H9 (cell line): ENCODE data around the gene TMEM125. TPM values are rescaled to one million over a fixed set of nuclear protein-coding genes. Genes with fewer than 3 reads are reported as not detected.
A peak's percentile ranks its signal among the peaks of the same experiment; 100 is the strongest.

Experiments used
- DNase-seq: peaks from one replicate; pipeline ENCODE4 v3.0.0-alpha.2; 2017
- H2AFZ ChIP-seq: one replicate; pipeline ENCODE4 v1.6.1; 2013; ENCODE audit warnings: mild to moderate bottlenecking, low read length, control low read depth, moderate library complexity
- H2AK5ac ChIP-seq: 2 replicates; pipeline ENCODE4 v1.6.1; 2013; ENCODE audit warnings: low read length, control low read depth, mixed read lengths; ENCODE audit not compliant: insufficient read length
- H2BK120ac ChIP-seq: one replicate; pipeline ENCODE4 v1.6.1; 2013; ENCODE audit warnings: low read depth, mild to moderate bottlenecking, low read length, control low read depth, inconsistent platforms; ENCODE audit not compliant: poor library complexity, severe bottlenecking
- H2BK12ac ChIP-seq: 2 replicates; pipeline ENCODE4 v1.6.1; 2013; ENCODE audit warnings: low read length, control low read depth, mixed read lengths, low read depth; ENCODE audit not compliant: insufficient read length
- H2BK15ac ChIP-seq: 2 replicates; pipeline ENCODE4 v1.6.1; 2013; ENCODE audit warnings: low read depth, low read length, control low read depth
- H2BK20ac ChIP-seq: one replicate; pipeline ENCODE4 v1.6.1; 2013; ENCODE audit warnings: low read depth, mild to moderate bottlenecking, low read length, control low read depth, inconsistent platforms; ENCODE audit not compliant: poor library complexity, severe bottlenecking
- H2BK5ac ChIP-seq: 2 replicates; pipeline ENCODE4 v1.6.1; 2013; ENCODE audit warnings: low read length, control low read depth, mixed read lengths; ENCODE audit not compliant: insufficient read length
- H3K14ac ChIP-seq: 2 replicates; pipeline ENCODE4 v1.6.1; 2013; ENCODE audit warnings: low read length, control low read depth; ENCODE audit not compliant: insufficient read depth
- H3K18ac ChIP-seq: 2 replicates; pipeline ENCODE4 v1.6.1; 2013; ENCODE audit warnings: low read depth, mild to moderate bottlenecking, mixed read lengths, low read length, control low read depth; ENCODE audit not compliant: insufficient read length
- H3K23ac ChIP-seq: 2 replicates; pipeline ENCODE4 v1.6.1; 2013; ENCODE audit warnings: low read length, control low read depth, mixed read lengths, low read depth; ENCODE audit not compliant: insufficient read length
- H3K23me2 ChIP-seq: 2 replicates; pipeline ENCODE4 v1.6.1; 2013; ENCODE audit warnings: low read depth, mild to moderate bottlenecking, mixed read lengths, low read length, control low read depth; ENCODE audit not compliant: insufficient read length, poor library complexity, severe bottlenecking
- H3K27ac ChIP-seq: 2 replicates; pipeline ENCODE4 v1.5.1; 2013; ENCODE audit warnings: low read length, control low read depth, mixed read lengths, low read depth; ENCODE audit not compliant: insufficient read length
- H3K27me3 ChIP-seq: 2 replicates; pipeline ENCODE4 v1.6.1; 2013; ENCODE audit warnings: low read length, control low read depth, inconsistent platforms; ENCODE audit not compliant: insufficient read depth
- H3K4ac ChIP-seq: 2 replicates; pipeline ENCODE4 v1.6.1; 2013; ENCODE audit warnings: low read depth, mild to moderate bottlenecking, control low read depth, inconsistent platforms, low read length, moderate library complexity
- H3K4me1 ChIP-seq: 2 replicates; pipeline ENCODE4 v1.6.1; 2013; ENCODE audit warnings: low read length, control low read depth, inconsistent platforms; ENCODE audit not compliant: insufficient read depth
- H3K4me2 ChIP-seq: 2 replicates; pipeline ENCODE4 v1.6.1; 2013; ENCODE audit warnings: low read length, control low read depth, mixed read lengths; ENCODE audit not compliant: insufficient read length, insufficient read depth
- H3K56ac ChIP-seq: 2 replicates; pipeline ENCODE4 v1.6.1; 2013; ENCODE audit warnings: low read depth, mild to moderate bottlenecking, mixed read lengths, low read length, control low read depth; ENCODE audit not compliant: insufficient read length
- H3K79me1 ChIP-seq: 2 replicates; pipeline ENCODE4 v1.6.1; 2013; ENCODE audit warnings: low read depth, mild to moderate bottlenecking, moderate library complexity, low read length, control low read depth, inconsistent platforms; ENCODE audit not compliant: insufficient read depth, poor library complexity, severe bottlenecking
- H3K79me2 ChIP-seq: 2 replicates; pipeline ENCODE4 v1.6.1; 2013; ENCODE audit warnings: low read length, control low read depth, inconsistent platforms; ENCODE audit not compliant: insufficient read depth
- H3K9ac ChIP-seq: 2 replicates; pipeline ENCODE4 v1.6.1; 2013; ENCODE audit warnings: low read length, control low read depth, mixed read lengths; ENCODE audit not compliant: insufficient read length; ENCODE audit errors: extremely low read depth
- H3K9me3 ChIP-seq: one replicate; pipeline ENCODE4 v1.6.1; 2013; ENCODE audit warnings: low read depth, low read length, inconsistent platforms; ENCODE audit not compliant: control insufficient read depth
- H3T11ph ChIP-seq: one replicate; pipeline ENCODE4 v1.6.1; 2013; ENCODE audit warnings: mild to moderate bottlenecking, low read length, control low read depth, inconsistent platforms
- H4K20me1 ChIP-seq: one replicate; pipeline ENCODE4 v1.6.1; 2013; ENCODE audit not compliant: control insufficient read depth, insufficient read length, insufficient read depth
- H4K5ac ChIP-seq: 2 replicates; pipeline ENCODE4 v1.6.1; 2013; ENCODE audit warnings: low read depth, mild to moderate bottlenecking, mixed read lengths, low read length, control low read depth; ENCODE audit not compliant: insufficient read length
- H4K8ac ChIP-seq: replicated peaks from 2 replicates; pipeline ENCODE4 v1.6.1; 2013; ENCODE audit warnings: low read length, control low read depth, mixed read lengths, low read depth; ENCODE audit not compliant: insufficient read length
- H4K91ac ChIP-seq: 2 replicates; pipeline ENCODE4 v1.6.1; 2013; ENCODE audit warnings: low read depth, mild to moderate bottlenecking, moderate library complexity, mixed read lengths, low read length, control low read depth; ENCODE audit not compliant: insufficient read length
- H3K27ac Mint-ChIP-seq, 3 experiments: 2 replicates in 2 of 3; 3 replicates in 1 of 3; pipeline ENCODE4 v1.8.0; 2020 to 2021; ENCODE audit warnings: mixed read lengths in 3 of 3, mild to moderate bottlenecking in 1 of 3, moderate library complexity in 1 of 3
- H3K27me3 Mint-ChIP-seq: 2 replicates; pipeline ENCODE4 v1.8.0; 2021; ENCODE audit warnings: low read depth, mild to moderate bottlenecking, moderate library complexity, mixed read lengths
- H3K36me3 Mint-ChIP-seq, 3 experiments: 2 replicates in 2 of 3; 3 replicates in 1 of 3; pipeline ENCODE4 v1.8.0; 2020 to 2021; ENCODE audit warnings: low read depth in 3 of 3, mixed read lengths in 3 of 3; ENCODE audit not compliant: insufficient read depth in 1 of 3
- H3K4me1 Mint-ChIP-seq, 2 experiments: 2 replicates each; pipeline ENCODE4 v1.8.0; 2020; ENCODE audit warnings: mixed read lengths in 2 of 2
- H3K4me3 Mint-ChIP-seq, 2 experiments: 2 replicates in 1 of 2; 3 replicates in 1 of 2; pipeline ENCODE4 v1.8.0; 2020 to 2021; ENCODE audit warnings: mild to moderate bottlenecking in 2 of 2, mixed read lengths in 2 of 2, moderate library complexity in 1 of 2
- H3K9me3 Mint-ChIP-seq, 2 experiments: 2 replicates in 1 of 2; 3 replicates in 1 of 2; pipeline ENCODE4 v1.8.0; 2020; ENCODE audit warnings: mild to moderate bottlenecking in 2 of 2, mixed read lengths in 2 of 2, moderate library complexity in 1 of 2
- CTCF ChIP-seq: fragments of 200-600 bp; sonication (generic); conservative IDR thresholded peaks from 3 replicates; pipeline ENCODE4 v1.8.0; 2021; ENCODE audit warnings: antibody characterized with exemption, mild to moderate bottlenecking
- total RNA-seq: library from RNA; stranded (reverse); gene quantifications from 2 replicates; pipeline ENCODE4 v1.2.1, GENCODE V29; 2021

Gene TMEM125
- total RNA-seq, 1 experiment from 2014 or later: 19.6 TPM

GRCh38 chr1:43299101-43299500 lies 29.3 kb downstream of the TMEM125 start:
- H3K27me3 ChIP-seq: no peaks in the 10 kb centered on the region
- no peak overlapping the region for H2AFZ ChIP-seq
- peaks cover 9% of the 10 kb centered on the region for H3K4me1 ChIP-seq
- no peak overlapping the region for H3K56ac ChIP-seq
- Mint-ChIP-seq H3K27me3 (peaks cover 1% of the 10 kb centered on the region; the same call in 1 of the 2 replicates), H3K36me3 (no peaks in the 10 kb centered on the region), H3K4me3 (no peak overlapping the region), H3K4me1 (peaks cover 45 to 61% of the 10 kb centered on the region in 2 experiments), H3K27ac (peak overlapping the region in 1 of 3 experiments; percentile 53; a peak in 2 of 7 replicates), H3K9me3 (no peaks in the 10 kb centered on the region)
- H3K4me2 ChIP-seq: no peak overlapping the region
- H2BK5ac ChIP-seq: no peak overlapping the region
- H3K23ac ChIP-seq: no peak overlapping the region
- no peaks in the 10 kb centered on the region for H4K20me1 ChIP-seq
- H3K27ac ChIP-seq: no peak overlapping the region
- no peak overlapping the region for H4K5ac ChIP-seq
- no peak overlapping the region for H4K91ac ChIP-seq
- no peak overlapping the region for H3K18ac ChIP-seq
- H3K79me1 ChIP-seq: no peaks in the 10 kb centered on the region
- no peak overlapping the region for H3K4ac ChIP-seq
- no peak for TF ChIP-seq CTCF
- H2AK5ac ChIP-seq: no peak overlapping the region
- no peaks in the 10 kb centered on the region for H3K23me2 ChIP-seq
- H2BK12ac ChIP-seq: no peak overlapping the region
- H3K9me3 ChIP-seq: no peaks in the 10 kb centered on the region
- H2BK20ac ChIP-seq: no peak overlapping the region
- DNase-seq: no peak
- no peak overlapping the region for H3K9ac ChIP-seq
- no peak overlapping the region for H3T11ph ChIP-seq
- H2BK120ac ChIP-seq: no peak overlapping the region
- no peak overlapping the region for H4K8ac ChIP-seq
- H2BK15ac ChIP-seq: no peak overlapping the region
- H3K14ac ChIP-seq: no peak overlapping the region
- no peaks in the 10 kb centered on the region for H3K79me2 ChIP-seq
